ENCODE measurements around the gene ZSWIM3. TPM values are rescaled to one million over a fixed set of nuclear protein-coding genes. Genes with fewer than 3 reads are reported as not detected.

ZSWIM3 gene
- total RNA-seq, 1 experiment from 2014 or later, result 3.0 TPM

- in situ Hi-C loops (cut with HindIII; ENCODE audit: low pct_unique_long_range_greater_than_20kb, low sequenced_read_pairs), result no loop called here
- DNase-seq (ENCODE audit: low read depth, low spot score), result no peak
Measured at GRCh38 chr20:45913116-45913515, 55.7 kb downstream of the ZSWIM3 start.

GRCh38 chr20:45917790-45918141 lies 60.4 kb downstream of the ZSWIM3 start:
- in situ Hi-C loops (cut with HindIII; ENCODE audit: low pct_unique_long_range_greater_than_20kb, low sequenced_read_pairs), result no loop called here

GRCh38 chr20:45918182-45918737 lies 60.8 kb downstream of the ZSWIM3 start:
- DNase-seq (ENCODE audit: low read depth, low spot score), result no peak
- in situ Hi-C loops (cut with HindIII; ENCODE audit: low pct_unique_long_range_greater_than_20kb, low sequenced_read_pairs), result no loop called here

More at GRCh38 chr20:45917790-45918141, 60.4 kb downstream of the ZSWIM3 start:
- DNase-seq (ENCODE audit: low read depth, low spot score), result no peak

- DNase-seq (ENCODE audit: low read depth, low spot score), result no peak
- in situ Hi-C loops (cut with HindIII; ENCODE audit: low pct_unique_long_range_greater_than_20kb, low sequenced_read_pairs), result no loop called here
Measured at GRCh38 chr20:45918779-45919537, 61.5 kb downstream of the ZSWIM3 start.

GRCh38 chr20:45919542-45920399 lies 62.4 kb downstream of the ZSWIM3 start:
- in situ Hi-C loops (cut with HindIII; ENCODE audit: low pct_unique_long_range_greater_than_20kb, low sequenced_read_pairs), result no loop called here
- DNase-seq (ENCODE audit: low read depth, low spot score), result no peak

GRCh38 chr20:45920462-45921336 lies 63.3 kb downstream of the ZSWIM3 start:
- DNase-seq (ENCODE audit: low read depth, low spot score), result no peak
- in situ Hi-C loops (cut with HindIII; ENCODE audit: low pct_unique_long_range_greater_than_20kb, low sequenced_read_pairs), result no loop called here

GRCh38 chr20:45921337-45922189 lies 64.1 kb downstream of the ZSWIM3 start:
- no peak for DNase-seq (ENCODE audit: low read depth, low spot score)
- in situ Hi-C loops (cut with HindIII; ENCODE audit: low pct_unique_long_range_greater_than_20kb, low sequenced_read_pairs), result no loop called here

GRCh38 chr20:45924391-45925261 lies 67.2 kb downstream of the ZSWIM3 start:
- no peak for DNase-seq (ENCODE audit: low read depth, low spot score)
- in situ Hi-C loops (cut with HindIII; ENCODE audit: low pct_unique_long_range_greater_than_20kb, low sequenced_read_pairs), result no loop called here

GRCh38 chr20:45925821-45926506 lies 68.5 kb downstream of the ZSWIM3 start:
- DNase-seq (ENCODE audit: low read depth, low spot score), result no peak
- in situ Hi-C loops (cut with HindIII; ENCODE audit: low pct_unique_long_range_greater_than_20kb, low sequenced_read_pairs), result no loop called here

GRCh38 chr20:45926731-45927070 lies 69.3 kb downstream of the ZSWIM3 start:
- in situ Hi-C loops (cut with HindIII; ENCODE audit: low pct_unique_long_range_greater_than_20kb, low sequenced_read_pairs), result no loop called here

GRCh38 chr20:45927071-45927878 lies 69.9 kb downstream of the ZSWIM3 start:
- in situ Hi-C loops (cut with HindIII; ENCODE audit: low pct_unique_long_range_greater_than_20kb, low sequenced_read_pairs), result no loop called here
- DNase-seq (ENCODE audit: low read depth, low spot score), result no peak

More at GRCh38 chr20:45926731-45927070, 69.3 kb downstream of the ZSWIM3 start:
- DNase-seq (ENCODE audit: low read depth, low spot score), result no peak
